Activated naive CD4-positive, alpha-beta T cell treated with anti-CD3 and anti-CD28 coated beads, Interleukin-2, amount 50 U/mL, for 16 hours (primary cell): ENCODE measurements around the gene BNIP3.
"Not testable (repeated sequence)": the region's sequence is repeated elsewhere in the genome, so short reads cannot be mapped to it uniquely, and the experiment has no call there.

ENCODE experiments used
- DNase-seq: peaks from one replicate; pipeline ENCODE4 v3.0.0-alpha.2; 2020

Gene BNIP3

DNA sequence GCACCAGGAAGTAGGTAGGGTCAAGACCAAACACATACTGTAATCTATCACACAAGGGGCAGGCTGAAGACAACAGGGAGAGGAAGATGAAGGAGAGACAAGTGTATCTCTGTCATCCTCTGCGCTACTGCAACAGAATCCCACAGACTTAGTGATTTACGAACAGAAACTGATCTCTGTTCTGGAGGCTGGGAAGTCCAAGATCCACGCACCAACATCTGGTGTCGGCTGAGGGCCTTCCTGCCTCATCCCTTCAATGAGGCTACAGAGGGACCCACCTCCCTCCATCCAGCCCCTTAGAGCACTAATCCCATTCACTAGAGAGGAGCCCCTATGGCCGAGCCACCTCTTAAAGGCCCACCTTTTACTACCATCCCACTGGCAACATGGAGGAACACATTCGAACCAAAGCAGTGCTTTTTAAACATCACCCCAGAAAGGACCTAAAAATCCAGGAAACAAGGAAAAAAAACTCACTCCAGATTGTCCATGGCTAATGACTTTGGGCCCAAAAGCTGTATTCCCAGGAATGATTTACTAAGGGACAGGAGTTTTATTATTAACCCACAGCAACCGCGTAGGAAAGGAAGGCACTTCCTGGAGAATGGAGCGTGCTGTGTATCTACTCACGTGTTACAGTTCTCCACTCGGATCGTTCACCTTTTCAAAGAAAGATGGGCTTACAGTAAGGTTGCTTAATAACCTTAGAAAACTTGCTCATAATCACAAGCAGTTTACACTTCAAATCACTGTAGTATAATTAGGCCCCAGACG is 4.2 kb downstream of the BNIP3 start:
- no peak for DNase-seq

- no peak for DNase-seq
Measured at GRCh38 chr10:131975796-131976195, 5.9 kb downstream of the BNIP3 start.

GRCh38 chr10:131975003-131975402 is 6.7 kb downstream of the BNIP3 start:
- no peak for DNase-seq

DNA sequence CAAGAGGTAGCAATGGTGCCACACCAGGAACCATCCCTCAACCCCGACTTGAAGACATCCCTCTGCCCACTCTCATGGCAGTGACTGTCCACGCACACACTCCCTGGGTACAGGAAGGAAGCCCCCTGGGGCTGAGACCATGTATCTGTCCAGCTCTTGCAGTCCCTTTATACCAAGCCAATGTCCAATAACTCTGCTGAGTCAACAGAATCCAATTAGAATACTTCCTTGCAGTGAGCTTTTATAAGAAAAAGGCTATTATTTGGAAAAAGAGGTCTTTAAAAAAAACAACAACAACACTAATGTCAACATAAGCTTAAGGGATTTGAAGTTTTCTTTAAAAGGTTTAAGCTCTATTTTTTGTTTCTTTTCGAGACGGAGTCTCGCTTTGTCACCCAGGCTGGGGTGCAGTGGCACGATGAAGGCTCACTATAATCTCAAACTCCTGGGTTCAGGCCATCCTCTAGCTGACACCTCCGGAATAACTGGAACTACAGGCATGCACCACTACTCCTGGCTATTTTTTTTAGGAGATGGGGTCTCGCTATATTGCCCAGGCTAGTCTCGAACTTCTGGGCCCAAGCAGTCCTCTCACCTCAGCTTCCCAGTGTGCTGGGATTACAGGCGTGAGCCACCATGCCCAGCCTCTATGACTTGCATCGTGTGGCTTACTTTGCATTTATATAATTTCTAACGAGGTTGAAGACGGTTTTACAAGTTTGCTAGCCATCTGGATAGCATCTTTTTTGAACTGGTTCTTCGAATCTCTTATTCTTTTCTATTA is 7.5 kb downstream of the BNIP3 start:
- no peak for DNase-seq

GRCh38 chr10:131973160-131973951 is 8.4 kb downstream of the BNIP3 start:
- DNase-seq, result no peak

GRCh38 chr10:131972474-131973071 is 9.2 kb downstream of the BNIP3 start:
- DNase-seq, result peak; percentile 39

- no peak for DNase-seq
Measured at GRCh38 chr10:131971591-131971990, 10.1 kb downstream of the BNIP3 start.

- DNase-seq, result no peak
Measured at GRCh38 chr10:131970946-131971345, 10.8 kb downstream of the BNIP3 start.

DNA sequence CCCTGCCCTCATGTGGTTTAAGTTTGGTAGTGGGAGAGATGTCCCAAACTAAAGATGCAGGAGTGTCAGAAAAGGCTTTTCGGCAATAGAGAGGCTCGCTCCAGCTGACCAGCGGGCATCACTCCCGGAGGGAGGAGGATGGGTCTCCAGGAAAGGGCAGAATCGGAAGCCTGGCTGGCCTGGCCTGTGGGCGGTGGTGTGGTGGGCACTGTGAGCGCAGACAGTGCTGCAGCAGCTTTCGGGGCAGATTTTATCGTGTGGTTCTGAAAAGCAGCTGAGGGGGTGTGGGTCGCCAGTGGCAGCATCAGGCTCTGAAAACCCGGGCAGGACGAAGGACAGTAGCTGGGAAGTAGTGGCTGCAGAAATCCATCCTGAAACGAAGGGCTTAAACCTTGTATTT is 12.8 kb downstream of the BNIP3 start:
- DNase-seq, result no peak

GRCh38 chr10:131964298-131964697 is 17.4 kb downstream of the BNIP3 start:
- no peak for DNase-seq

- no peak for DNase-seq
Measured at GRCh38 chr10:131963811-131964210, 17.9 kb downstream of the BNIP3 start.

DNA sequence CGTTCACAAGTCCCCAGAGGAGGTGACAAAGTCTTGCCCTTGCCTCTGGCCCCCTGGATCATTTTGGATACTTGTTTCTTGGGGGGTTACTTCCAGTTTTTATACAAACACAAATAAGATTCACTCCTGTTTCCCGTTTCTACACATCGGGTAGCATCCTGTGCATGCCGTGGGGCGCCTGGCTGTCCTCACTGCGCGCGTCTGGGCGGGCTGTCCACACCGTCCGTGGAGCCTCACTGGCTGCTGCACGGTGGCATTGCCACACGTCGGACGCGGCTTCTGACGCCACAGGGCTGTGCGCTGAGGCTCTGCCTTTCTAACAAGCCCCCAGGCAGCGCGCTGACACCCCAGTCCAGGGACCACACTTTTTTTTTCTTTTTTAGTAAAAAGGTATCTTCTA is 18.4 kb downstream of the BNIP3 start:
- DNase-seq, result no peak

DNA sequence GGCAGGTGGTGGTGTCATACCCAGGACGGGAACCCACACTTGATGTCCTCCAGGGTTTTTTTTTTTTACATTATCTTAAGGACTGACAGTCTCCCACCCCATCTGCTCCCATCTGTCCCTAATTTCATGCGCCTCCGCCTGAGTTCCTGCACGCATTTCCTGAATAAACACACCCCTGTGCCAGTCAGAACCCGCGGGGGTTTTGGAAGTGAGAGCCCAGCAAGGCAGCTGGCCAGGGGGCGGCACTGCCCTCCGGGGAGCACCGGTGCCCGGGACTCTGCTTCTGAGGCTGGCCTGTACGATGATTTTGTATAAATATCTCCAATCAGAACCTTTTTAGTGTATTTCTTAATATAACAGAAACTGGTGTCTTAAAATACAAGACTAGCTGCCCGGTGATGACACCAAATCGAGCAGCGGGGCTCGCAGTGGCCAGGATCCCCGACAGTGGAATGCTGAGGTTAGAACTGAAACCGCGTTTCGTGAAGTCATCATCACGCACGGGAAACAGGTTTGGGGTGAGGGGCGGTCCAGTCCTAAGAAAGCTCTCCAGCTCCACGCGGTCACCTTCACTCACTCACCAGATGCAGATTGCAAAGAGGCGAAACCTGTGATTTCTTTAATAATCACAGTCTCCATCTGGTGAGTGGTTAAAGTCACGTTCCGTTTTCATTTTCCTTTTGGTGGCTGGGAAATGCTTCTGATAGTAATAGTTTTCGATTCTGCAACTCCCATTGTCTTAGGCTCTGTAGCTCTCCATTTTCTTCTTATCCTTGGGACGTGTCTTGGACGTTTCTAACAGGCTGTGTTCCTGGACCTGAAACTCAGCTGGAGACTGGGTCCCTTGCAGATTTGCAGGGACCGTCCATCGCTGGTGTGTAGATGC is 19.7 kb downstream of the BNIP3 start:
- DNase-seq, result no peak

DNA sequence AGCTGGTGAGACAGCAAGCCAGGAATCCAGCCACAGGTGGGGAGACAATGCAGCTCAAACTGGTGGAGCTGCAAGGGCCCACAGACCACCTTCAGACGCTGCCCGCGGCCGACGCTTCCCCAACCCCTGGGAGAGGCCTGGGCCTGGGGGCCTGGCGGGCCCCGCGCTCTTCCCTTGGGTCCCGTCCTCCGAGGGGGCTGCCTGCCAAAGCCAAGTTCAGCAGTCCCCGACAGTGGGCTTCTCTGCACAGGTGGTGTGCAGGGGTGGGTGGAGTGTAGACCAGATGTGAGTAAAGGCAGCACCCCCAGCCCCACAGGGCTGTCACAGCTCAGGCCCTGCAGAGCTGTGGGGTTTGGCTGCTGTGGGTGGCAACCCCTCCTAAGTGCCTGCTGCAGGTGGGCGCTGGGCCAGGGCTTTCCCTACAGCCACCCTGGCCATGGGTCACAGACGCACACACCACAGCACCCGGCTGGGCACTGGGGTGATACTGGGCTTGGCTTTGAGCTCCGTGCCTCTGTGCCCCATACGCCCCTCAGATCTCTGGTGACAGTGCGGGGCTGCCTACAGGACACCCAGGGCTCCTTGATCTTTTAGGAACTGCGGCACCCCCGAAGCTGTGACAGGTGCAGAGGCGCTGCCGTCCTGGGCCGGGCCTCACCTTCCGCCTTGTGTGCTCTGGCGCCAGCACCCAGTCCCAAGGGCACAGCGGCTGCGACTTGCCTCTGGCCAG is 20.5 kb downstream of the BNIP3 start:
- no peak for DNase-seq

DNA sequence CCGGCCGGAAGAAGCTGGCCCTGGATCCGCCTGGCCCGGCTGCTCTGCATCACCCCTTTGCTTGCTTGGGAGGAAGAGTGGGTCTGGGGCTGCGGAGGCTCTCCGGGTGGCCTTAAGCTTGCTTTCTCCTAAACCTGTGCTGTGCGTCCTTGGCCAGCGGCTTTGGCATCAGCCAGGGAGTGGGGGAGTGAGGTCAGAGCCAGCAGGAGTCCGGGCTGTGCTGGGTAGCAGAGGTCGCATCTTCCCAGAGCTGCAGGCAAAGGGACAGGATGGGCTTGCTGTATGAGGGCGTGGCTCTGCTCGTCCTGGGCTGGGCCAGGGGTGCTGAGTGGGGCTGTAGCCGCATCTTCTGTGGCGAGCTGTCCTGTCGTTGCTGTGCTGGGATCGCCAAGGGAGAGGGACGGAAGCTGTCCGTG is 21.1 kb downstream of the BNIP3 start:
- DNase-seq, result no peak

DNA sequence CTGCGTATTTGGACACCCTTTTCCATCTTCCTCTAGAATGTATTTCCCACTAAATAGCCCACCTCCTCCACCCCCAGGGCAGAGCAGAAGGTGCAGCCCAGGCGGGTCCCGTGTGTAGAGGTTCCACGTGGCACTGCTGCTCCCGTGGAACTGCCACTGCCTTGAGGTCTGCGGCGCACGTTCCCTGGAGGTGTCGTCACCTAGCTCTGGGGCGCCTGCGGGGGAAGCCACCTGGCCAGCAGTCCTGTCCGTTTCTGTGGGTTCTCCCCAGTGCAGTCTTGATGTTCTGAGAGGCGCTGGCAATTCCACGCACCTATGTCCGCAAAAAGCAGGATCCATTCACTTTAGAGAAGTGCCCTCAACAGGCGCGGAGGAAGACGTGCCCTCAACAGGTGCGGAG is 21.9 kb downstream of the BNIP3 start:
- no peak for DNase-seq

DNA sequence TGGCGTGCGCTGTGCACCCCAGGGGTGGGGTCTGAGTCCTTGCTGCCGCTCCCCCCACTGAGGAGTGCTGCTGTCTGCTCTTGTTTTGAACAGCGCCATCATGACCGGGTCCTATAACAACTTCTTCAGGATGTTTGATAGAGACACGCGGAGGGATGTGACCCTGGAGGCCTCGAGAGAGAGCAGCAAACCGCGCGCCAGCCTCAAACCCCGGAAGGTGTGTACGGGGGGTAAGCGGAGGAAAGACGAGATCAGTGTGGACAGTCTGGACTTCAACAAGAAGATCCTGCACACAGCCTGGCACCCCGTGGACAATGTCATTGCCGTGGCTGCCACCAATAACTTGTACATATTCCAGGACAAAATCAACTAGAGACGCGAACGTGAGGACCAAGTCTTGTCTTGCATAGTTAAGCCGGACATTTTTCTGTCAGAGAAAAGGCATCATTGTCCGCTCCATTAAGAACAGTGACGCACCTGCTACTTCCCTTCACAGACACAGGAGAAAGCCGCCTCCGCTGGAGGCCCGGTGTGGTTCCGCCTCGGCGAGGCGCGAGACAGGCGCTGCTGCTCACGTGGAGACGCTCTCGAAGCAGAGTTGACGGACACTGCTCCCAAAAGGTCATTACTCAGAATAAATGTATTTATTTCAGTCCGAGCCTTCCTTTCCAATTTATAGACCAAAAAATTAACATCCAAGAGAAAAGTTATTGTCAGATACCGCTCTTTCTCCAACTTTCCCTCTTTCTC is 26.0 kb downstream of the BNIP3 start:
- DNase-seq, result no peak

- DNase-seq, result no peak
Measured at GRCh38 chr10:131954356-131954965, 27.3 kb downstream of the BNIP3 start.

DNA sequence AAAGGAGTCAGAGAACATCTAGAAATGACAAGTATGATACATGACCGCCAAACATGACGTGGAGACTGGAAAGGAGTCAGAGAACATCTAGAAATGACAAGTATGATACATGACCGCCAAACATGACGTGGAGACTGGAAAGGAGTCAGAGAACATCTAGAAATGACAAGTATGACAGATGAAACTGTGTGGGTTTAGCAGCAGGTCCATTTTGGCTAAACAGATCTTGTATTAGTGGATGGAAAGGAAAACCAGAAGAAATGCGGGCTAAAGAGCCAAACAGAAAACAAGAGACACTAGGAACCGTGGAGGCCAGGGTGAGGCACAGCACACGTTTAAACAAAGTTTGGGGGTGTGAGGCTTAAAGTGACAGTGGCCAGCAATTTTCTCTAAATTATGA is 31.8 kb downstream of the BNIP3 start:
- DNase-seq, result not testable (repeated sequence)
